ENCODE data around the gene CWF19L2. TPM values are rescaled to one million over a fixed set of nuclear protein-coding genes. Genes with fewer than 3 reads are reported as not detected.

The CWF19L2 gene
- total RNA-seq, 1 donor from 2014 or later = 13.4 TPM

DNA sequence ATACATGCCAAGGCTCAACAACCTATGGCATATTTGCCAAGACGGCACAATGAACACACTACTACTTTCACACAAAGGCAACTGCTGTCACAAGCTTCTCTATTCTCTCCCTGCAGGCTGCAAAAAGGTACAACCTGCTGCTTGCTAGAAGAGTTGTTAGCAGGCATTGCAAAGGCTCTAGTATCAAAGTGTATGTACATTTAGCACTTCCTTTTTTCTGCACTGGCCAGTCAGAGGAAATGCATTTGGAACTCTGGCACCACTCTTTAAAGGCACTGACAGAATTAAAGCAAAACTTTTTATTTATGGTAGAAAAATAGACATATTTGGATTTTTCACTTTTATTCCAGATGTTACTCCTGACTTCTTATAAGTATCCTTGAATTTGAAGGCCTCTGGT, 125.9 kb downstream of the CWF19L2 start:
- Mint-ChIP-seq H3K4me3 (no peak overlapping the region), H3K27me3 (no peaks in the 10 kb centered on the region), H3K27ac (no peak overlapping the region), H3K4me1 (ENCODE audit: unreplicated experiment) (no peaks in the 10 kb centered on the region), H3K36me3 (peaks cover 11% of the 10 kb centered on the region), H3K9me3 (no peaks in the 10 kb centered on the region)
- DNase-seq (ENCODE audit: extremely low spot score, unreplicated experiment) = no peak
- TF ChIP-seq, protein P1, sequence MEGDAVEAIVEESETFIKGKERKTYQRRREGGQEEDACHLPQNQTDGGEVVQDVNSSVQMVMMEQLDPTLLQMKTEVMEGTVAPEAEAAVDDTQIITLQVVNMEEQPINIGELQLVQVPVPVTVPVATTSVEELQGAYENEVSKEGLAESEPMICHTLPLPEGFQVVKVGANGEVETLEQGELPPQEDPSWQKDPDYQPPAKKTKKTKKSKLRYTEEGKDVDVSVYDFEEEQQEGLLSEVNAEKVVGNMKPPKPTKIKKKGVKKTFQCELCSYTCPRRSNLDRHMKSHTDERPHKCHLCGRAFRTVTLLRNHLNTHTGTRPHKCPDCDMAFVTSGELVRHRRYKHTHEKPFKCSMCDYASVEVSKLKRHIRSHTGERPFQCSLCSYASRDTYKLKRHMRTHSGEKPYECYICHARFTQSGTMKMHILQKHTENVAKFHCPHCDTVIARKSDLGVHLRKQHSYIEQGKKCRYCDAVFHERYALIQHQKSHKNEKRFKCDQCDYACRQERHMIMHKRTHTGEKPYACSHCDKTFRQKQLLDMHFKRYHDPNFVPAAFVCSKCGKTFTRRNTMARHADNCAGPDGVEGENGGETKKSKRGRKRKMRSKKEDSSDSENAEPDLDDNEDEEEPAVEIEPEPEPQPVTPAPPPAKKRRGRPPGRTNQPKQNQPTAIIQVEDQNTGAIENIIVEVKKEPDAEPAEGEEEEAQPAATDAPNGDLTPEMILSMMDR (conservative IDR thresholded peaks at IDR 0.05) = no peak

DNA sequence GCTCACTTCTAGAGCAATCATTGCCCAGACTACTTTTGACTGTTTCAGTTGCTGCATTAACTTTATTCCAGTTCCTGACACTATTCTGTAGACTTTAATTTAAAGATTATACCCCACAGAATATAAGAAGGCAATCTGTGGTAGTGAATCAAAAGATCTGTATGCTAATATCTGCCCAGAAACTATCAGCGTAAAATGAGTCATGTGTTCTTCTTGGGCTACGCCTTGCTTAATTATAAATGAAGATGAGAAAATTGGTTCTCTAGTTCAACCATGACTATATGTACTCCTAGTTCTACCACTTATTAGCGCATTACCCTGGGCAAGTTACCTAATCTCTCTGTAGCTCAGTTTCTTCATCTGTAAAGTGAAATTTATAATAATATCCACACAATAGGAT, 128.5 kb downstream of the CWF19L2 start:
- no peaks in the 10 kb centered on the region for H3K4me1 Mint-ChIP-seq (ENCODE audit: unreplicated experiment)
- DNase-seq (ENCODE audit: extremely low spot score, unreplicated experiment) = no peak
- H3K27me3 Mint-ChIP-seq = no peaks in the 10 kb centered on the region
- TF ChIP-seq, protein P1 (conservative IDR thresholded peaks at IDR 0.05) = no peak
- H3K36me3 Mint-ChIP-seq = peaks cover 6% of the 10 kb centered on the region
- H3K4me3 Mint-ChIP-seq = no peak overlapping the region
- H3K27ac Mint-ChIP-seq = no peak overlapping the region
- H3K9me3 Mint-ChIP-seq = no peaks in the 10 kb centered on the region

DNA sequence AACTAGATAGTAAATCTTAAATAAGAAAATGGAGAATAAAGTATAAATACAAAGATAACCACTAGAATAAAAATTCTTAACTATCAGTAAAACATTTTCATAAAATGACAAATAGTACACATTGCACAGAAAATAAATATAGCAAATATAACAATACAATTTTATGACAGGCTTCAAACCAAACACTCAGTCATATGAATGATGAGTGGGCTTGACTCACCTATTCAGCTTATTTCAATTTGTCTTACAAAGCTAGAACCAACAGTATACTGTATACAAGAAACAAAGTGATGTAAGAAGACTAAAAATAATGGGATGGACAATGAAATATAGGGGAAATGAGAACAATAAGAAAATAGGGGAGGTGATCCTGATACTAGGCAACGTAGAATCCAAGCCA, 141.2 kb downstream of the CWF19L2 start:
- DNase-seq (ENCODE audit: extremely low spot score, unreplicated experiment) = no peak
- Mint-ChIP-seq H3K4me1 (ENCODE audit: unreplicated experiment) (no peaks in the 10 kb centered on the region), H3K9me3 (no peaks in the 10 kb centered on the region), H3K27ac (no peak overlapping the region), H3K36me3 (peaks cover 20% of the 10 kb centered on the region), H3K4me3 (no peak overlapping the region), H3K27me3 (no peaks in the 10 kb centered on the region)
- TF ChIP-seq, protein P1 (conservative IDR thresholded peaks at IDR 0.05) = no peak

DNA sequence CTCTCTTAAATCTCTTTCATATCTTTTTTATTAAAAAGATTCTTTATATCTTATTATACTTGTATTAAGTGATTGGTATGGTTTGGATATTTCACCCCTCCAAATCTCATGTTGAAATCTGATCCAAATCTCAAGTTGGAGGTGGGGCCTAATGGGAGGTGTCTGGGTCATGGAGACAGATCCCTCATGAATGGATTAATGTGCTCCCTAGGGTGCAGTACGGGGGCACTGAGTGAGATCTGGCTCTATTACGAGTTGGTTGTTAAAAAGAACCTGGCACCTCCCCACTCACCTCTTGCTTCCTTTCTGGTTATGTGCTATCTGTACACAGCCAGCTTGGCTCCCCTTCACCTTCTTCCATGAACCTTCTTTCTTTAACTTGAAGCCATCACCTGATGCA, 149.6 kb downstream of the CWF19L2 start:
- H3K27ac Mint-ChIP-seq = no peak overlapping the region
- no peak overlapping the region for H3K4me3 Mint-ChIP-seq
- H3K36me3 Mint-ChIP-seq = peaks cover 15% of the 10 kb centered on the region
- H3K9me3 Mint-ChIP-seq = no peaks in the 10 kb centered on the region
- H3K4me1 Mint-ChIP-seq (ENCODE audit: unreplicated experiment) = no peaks in the 10 kb centered on the region
- no peak for DNase-seq (ENCODE audit: extremely low spot score, unreplicated experiment)
- TF ChIP-seq, protein P1 (conservative IDR thresholded peaks at IDR 0.05) = no peak
- H3K27me3 Mint-ChIP-seq = no peaks in the 10 kb centered on the region

DNA sequence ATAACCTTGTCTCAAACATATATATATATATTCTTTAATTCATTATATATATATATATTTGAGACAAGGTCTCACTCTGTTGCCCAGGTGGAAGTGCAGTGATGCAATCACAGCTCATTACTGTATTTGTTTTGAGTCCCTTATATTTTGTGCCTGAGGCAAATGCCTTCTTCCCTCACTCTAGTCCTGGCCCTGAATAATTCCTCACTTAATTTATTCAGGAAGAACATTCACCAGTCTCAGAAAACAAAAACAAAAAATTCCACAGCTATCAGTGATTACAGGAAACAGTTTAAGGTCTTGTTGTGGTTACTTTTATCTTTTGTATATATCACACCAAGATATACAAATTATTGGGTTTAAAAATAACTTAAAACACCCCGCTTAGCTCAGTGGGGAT, 155.7 kb downstream of the CWF19L2 start:
- no peaks in the 10 kb centered on the region for H3K27me3 Mint-ChIP-seq
- H3K9me3 Mint-ChIP-seq = peaks cover 3% of the 10 kb centered on the region
- H3K27ac Mint-ChIP-seq = no peak overlapping the region
- no peak for DNase-seq (ENCODE audit: extremely low spot score, unreplicated experiment)
- H3K4me1 Mint-ChIP-seq (ENCODE audit: unreplicated experiment) = no peaks in the 10 kb centered on the region
- TF ChIP-seq, protein P1 (conservative IDR thresholded peaks at IDR 0.05) = no peak
- H3K4me3 Mint-ChIP-seq = no peak overlapping the region
- peaks cover 20% of the 10 kb centered on the region for H3K36me3 Mint-ChIP-seq

Measured in type B pancreatic cell (in vitro differentiated cells).